Dermis microvascular lymphatic vessel endothelial cell (primary cell): ENCODE data around the gene KHDC1L. TPM values are rescaled to one million over a fixed set of nuclear protein-coding genes. Genes with fewer than 3 reads are reported as not detected.
"Not testable (repeated sequence)": the region's sequence is repeated elsewhere in the genome, so short reads cannot be mapped to it uniquely, and the experiment has no call there.

Experiments used
- DNase-seq, 2 donors: peaks; one replicate each; pipeline versions ENCODE4 v3.0.0 to v3.0.0-alpha.2; 2010; ENCODE audit warnings: low read depth in 2 of 2
- total RNA-seq: library from RNA; depleted of rRNA; stranded (reverse); fragments of >200 nt; gene quantifications from 2 replicates; pipeline ENCODE4 v1.2.1, GENCODE V29; 2014

The KHDC1L gene
- total RNA-seq, 1 donor from 2014 or later = not detected

GRCh38 chr6:73207221-73207837 is 18.0 kb downstream of the KHDC1L start:
- no peak for DNase-seq

GRCh38 chr6:73204252-73204651 is 21.0 kb downstream of the KHDC1L start:
- no peak for DNase-seq

- no peak for DNase-seq
Measured at GRCh38 chr6:73203098-73203497, 22.2 kb downstream of the KHDC1L start.

GRCh38 chr6:73200735-73201134 is 24.6 kb downstream of the KHDC1L start:
- no peak for DNase-seq

- DNase-seq = no peak
Measured at GRCh38 chr6:73200247-73200646, 25.0 kb downstream of the KHDC1L start.

GRCh38 chr6:73194744-73195143 is 30.6 kb downstream of the KHDC1L start:
- DNase-seq = no peak

- DNase-seq = not testable (repeated sequence)
Measured at GRCh38 chr6:73193302-73193701, 32.0 kb downstream of the KHDC1L start.

GRCh38 chr6:73182021-73182607 is 43.2 kb downstream of the KHDC1L start:
- DNase-seq = no peak

- DNase-seq = peak; percentile 26 to 51
Measured at GRCh38 chr6:73180763-73181619, 44.3 kb downstream of the KHDC1L start.

GRCh38 chr6:73180076-73180738 is 45.1 kb downstream of the KHDC1L start:
- no peak for DNase-seq

GRCh38 chr6:73177221-73177944 is 47.9 kb downstream of the KHDC1L start:
- no peak for DNase-seq

- DNase-seq = no peak
Measured at GRCh38 chr6:73176057-73176456, 49.2 kb downstream of the KHDC1L start.

GRCh38 chr6:73174646-73175045 is 50.6 kb downstream of the KHDC1L start:
- no peak for DNase-seq

Other genes with a start within 250 kb of the KHDC1L start
- gene KHDC1, start 37.7 kb upstream of the KHDC1L start, total RNA-seq = under 0.01 TPM in 2 replicates
- not detected in 2 replicates for gene DPPA5, start 128.8 kb upstream of the KHDC1L start, total RNA-seq
- not detected in 2 replicates for gene KHDC3L, start 137.2 kb upstream of the KHDC1L start, total RNA-seq
- gene OOEP, start 144.4 kb upstream of the KHDC1L start, total RNA-seq = 0.13 TPM in 1 of 2 replicates, not detected in the other
- 0.38 and 1.3 TPM in 2 replicates for gene DDX43, start 169.3 kb upstream of the KHDC1L start, total RNA-seq
- gene CGAS, start 226.8 kb upstream of the KHDC1L start, total RNA-seq = 1.0 TPM in 2 replicates
- gene MTO1, start 236.2 kb upstream of the KHDC1L start, total RNA-seq = 22.6 and 24.5 TPM in 2 replicates